ENCODE data around the gene MCRS1.
"Not testable (repeated sequence)": the region's sequence is repeated elsewhere in the genome, so short reads cannot be mapped to it uniquely, and the experiment has no call there.

MCRS1 gene, protein sequence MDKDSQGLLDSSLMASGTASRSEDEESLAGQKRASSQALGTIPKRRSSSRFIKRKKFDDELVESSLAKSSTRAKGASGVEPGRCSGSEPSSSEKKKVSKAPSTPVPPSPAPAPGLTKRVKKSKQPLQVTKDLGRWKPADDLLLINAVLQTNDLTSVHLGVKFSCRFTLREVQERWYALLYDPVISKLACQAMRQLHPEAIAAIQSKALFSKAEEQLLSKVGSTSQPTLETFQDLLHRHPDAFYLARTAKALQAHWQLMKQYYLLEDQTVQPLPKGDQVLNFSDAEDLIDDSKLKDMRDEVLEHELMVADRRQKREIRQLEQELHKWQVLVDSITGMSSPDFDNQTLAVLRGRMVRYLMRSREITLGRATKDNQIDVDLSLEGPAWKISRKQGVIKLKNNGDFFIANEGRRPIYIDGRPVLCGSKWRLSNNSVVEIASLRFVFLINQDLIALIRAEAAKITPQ

DNA sequence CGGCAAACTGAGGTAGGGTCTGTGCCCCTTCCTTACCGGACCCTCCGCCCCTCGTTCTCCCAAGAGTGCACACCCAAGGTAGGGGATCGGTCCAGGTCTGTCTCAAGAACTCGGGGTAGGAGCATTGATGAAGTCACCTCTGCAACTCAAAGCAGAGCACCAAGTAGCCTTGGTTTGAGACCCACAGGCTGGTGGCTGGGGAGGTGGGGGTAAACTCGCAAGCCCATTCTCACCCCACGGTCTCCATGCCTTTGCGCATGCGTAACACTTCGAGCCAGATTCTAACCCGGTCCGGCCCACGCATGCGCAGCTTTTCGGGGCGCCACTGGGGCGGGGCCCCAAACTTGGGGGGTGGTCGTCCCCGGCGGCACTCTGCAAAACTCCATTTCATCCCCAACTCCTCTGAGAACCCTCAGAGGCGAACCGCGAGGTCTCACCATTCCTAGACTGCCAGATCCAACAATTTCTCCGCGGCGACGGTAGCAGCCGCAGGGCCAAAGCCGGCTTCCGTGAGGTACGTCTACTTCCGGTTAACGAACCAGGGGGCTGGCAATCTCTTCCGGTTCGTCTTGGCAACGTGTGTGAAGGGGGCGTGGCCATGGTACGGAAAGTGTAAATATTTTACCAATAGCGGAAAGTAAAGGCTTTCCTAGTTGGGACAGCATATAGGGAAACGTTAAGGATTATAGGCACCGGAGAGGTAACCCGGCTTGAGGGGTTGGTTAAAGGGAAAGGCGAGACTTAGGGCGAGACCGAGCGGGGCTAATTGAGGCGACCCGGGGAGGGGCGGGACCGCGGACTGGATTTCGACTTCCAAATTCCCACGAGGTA, at the start of gene MCRS1:
MCRS1 (minus strand) TSS at position 532 of the 831 bp plus-strand sequence. CDS start 1,411 bp downstream, outside the sequence.
- DNase-seq = peak; percentile 99

DNA sequence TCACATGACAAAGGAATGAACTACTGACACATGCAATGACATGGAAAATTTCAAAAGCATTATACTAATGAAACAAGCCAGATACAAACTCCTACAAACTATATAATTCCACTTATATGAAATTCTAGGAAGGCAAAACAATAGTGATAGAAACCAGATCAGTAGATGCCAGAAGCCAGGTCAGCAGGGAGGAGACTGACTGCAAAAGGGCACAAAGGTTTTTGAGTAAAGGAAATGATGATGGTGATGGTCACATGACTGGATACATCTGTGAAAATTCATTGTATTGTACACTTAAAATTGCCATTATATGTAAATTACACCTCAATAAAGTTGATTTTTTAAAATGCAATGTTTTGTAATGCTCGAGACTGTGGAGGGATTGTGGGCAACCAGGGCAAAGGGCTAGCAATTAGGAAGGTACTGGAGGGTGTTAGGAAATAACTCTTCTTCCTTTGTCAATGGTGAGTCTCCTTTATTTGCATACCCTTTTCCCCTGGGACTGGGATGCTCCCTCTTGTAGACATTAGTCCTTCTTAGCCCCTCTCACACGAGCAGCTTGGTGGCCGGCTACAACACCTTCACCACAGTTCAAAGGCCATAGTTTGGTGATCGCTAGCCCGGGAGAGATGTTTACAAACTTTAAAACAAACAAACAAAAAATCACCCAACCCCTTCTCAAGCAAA, 48.7 kb upstream of the MCRS1 start:
- DNase-seq = no peak

DNA sequence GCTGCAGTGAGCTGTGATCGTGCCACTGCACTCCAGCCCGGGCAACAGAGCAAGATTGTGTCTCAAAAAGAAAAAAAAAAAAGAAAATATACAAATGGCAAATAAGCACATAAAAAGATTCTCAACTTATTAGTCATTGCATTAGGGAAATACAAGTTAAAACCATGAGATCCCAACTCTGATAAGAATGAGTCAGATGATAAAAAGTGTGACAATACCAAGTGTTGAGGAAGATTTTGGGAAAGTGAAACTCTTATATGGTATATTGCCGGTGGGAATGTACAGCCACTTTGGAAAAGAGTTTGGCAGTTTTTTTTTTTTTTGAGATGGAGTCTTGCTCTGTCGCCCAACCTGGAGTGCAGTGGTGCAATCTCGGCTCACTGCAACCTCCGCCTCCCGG, 47.8 kb upstream of the MCRS1 start:
- no peak for DNase-seq

DNA sequence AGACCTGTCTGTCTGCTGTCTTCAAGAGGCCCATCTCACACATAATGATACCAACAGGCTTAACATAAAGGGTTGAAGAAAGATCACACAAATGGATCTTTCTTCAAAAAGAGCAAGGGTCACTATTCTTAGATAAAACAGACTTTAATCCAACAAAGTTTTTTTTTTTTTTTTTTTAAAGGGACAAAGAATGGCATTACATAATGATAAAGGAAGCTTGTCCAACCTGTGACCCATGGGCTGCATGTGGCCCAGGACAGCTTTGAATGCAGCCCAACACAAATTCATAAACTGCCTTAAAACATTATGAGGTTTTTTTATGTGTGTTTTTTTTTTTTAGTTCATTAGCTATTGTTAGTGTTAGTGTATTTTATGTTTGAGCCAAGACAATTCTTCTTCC, 44.3 kb upstream of the MCRS1 start:
- no peak for DNase-seq

DNA sequence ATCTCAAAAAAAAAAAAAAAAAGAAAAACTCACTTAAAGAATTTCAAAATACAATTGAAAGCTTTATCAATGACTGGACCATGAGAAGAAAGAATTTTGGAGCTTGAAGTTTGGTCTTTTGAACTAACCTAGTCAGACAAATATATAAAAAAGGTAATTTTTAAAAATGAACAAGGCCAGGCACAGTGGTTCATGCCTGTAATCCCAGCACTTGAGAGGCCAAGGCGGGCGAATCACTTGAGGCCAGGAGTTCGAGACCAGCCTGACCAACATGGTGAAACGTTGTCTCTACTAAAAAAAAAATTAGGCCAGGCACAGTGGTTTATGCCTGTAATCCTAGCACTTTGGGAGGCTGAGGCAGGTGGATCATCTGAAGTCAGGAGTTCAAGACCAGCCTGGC, 42.8 kb upstream of the MCRS1 start:
- DNase-seq = not testable (repeated sequence)

DNA sequence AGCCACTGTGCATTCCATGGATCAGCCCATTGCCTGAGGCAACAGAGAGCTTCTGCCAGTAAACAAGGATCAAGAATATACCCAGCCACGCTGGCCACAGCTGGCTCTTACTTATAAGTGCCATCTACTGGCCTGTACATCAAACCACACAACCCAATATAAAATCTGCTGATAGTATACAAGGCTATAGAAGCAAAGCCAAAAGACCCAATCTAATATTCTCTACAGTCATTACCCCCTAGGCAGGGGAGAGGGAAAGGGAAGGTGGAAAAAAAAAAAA, 41.9 kb upstream of the MCRS1 start:
- DNase-seq = peak; percentile 50

DNA sequence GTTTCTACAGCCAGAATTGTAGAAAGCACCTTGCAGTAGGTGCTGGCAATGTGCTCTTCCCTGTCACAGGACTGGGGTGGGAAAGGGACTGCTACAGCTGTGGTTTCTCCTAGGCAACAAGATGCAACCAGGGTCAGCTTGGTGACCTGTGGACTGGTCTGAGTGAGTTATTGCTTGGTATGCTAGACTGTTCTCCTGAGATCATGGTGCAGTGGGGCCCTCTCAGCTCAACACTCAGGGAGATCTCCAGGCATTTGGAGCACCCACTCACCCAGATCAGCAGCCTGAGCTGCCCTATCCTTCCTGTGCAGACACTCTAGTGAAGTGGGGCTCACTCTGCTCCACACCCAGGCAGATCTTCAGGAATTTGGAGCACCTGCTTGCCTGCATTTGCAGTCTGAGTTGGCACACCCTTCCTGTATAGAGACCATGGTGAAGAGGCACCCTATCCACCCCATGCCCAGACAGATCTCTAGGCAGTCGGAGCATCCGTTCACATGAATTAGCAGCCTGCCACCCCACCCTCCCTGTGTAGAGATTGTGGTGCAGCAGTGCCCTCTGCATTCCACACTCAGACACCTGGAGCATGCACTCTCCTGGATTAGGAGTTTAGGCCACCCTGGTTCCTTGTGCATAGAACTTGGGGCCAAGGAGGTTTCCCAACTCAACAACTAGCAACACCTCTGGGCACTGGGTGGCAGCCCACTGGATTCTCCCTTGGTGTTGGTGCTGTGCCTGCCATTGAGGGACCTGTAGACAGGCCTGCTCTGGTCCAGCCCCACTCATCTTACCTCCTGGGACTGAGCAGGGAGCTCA, 41.3 kb upstream of the MCRS1 start:
- DNase-seq = no peak

DNA sequence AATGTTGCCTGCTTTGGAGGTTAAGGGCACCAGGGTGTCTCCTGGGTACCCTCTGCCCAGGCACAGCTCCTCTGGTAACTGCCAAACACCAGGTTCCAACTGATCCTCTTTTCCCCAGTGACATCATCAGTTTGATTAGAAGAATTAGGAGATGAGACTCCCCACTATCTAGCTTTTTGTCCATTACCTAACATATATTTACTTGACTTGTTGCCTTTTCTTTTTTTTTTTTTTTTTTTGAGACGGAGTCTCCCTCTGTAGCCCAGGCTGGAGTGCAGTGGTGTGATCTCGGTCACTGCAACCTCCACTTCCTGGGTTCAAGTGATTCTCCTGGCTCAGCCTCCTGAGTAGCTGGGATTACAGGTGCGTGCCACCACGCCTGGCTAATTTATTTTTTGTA, 37.6 kb upstream of the MCRS1 start, which contains the start of gene FAM186B:
FAM186B (minus strand) TSS at position 101 of the 400 bp plus-strand sequence. CDS start 162 bp downstream, outside the sequence.
- DNase-seq = not testable (repeated sequence)

DNA sequence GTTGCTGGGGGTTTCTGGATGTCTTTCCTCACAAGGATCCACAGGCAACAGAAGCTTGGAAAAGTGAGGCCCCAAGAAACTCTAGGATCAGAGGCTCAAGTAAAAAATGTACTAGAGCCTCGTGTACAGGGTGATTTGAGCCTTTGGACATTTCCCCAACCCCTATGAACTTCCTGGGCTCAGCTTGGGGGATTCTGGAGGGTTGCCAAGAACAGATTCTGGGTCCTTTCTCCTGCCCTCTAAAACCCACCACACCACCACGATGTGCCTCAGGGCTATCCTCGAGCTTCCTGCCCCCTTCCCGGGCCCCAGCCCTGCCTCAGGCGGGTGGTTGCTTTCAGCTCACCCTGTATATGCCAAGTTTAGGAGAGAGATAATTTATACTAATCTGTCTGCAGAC, 36.9 kb upstream of the MCRS1 start:
- no peak for DNase-seq

DNA sequence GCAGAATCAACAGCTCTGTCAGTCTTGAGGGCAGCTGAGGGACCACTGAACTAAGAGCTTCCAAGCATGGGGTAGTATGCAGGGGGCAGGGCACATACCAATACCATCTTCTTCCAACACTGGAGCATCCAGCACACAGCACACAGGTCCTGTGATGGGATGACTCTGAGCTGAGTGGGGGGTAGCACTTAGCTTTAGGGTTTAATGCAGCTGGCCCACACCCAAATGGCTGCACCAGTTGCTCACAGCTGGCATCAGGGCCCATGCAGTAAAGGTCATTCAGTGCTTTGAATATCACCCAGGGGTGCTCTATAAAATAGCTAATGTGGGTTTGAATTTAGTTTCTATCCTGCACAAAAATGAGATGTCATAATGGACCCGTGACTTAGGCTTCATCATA, 35.8 kb upstream of the MCRS1 start:
- DNase-seq = no peak

DNA sequence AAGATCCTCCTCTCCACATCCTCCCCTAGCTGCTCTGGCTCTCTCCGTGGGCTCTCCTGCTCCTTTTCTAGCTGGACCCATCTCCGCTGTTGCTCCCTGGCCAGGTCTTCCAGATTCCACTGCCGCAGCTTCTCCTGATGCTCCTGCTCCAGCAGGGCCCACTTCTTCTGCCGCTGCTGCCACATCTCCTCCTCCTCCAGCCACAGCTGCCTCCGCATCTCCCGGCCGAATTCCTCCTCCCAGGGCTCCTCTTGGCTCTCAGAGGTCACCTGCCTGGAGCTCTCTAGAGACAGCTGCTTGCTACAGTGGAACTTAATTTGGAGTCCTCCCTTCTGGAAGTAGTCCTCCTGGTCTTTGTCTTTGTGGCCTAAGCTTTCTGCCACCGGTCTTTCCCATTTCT, 32.0 kb upstream of the MCRS1 start:
- DNase-seq = no peak

DNA sequence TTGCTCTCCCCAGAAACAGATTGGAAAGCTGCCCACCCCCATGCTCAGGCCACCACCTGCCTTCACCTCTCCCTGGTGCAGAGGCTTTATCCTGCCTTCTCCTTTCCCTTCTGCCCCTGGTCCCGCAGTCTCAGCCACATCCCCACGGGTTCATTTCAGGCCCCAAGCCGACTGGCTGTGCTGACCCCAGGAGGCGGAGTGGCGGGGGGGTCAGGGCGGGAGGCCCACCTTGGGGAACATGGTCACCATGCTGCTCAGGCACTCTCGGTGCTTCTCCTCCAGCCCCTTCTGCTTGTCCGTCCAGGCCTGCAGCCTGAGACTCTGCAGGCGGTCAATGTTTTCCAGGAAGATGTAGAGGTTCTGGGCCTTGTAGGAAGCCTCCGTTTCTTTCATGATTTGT, 30.6 kb upstream of the MCRS1 start:
- DNase-seq = no peak

DNA sequence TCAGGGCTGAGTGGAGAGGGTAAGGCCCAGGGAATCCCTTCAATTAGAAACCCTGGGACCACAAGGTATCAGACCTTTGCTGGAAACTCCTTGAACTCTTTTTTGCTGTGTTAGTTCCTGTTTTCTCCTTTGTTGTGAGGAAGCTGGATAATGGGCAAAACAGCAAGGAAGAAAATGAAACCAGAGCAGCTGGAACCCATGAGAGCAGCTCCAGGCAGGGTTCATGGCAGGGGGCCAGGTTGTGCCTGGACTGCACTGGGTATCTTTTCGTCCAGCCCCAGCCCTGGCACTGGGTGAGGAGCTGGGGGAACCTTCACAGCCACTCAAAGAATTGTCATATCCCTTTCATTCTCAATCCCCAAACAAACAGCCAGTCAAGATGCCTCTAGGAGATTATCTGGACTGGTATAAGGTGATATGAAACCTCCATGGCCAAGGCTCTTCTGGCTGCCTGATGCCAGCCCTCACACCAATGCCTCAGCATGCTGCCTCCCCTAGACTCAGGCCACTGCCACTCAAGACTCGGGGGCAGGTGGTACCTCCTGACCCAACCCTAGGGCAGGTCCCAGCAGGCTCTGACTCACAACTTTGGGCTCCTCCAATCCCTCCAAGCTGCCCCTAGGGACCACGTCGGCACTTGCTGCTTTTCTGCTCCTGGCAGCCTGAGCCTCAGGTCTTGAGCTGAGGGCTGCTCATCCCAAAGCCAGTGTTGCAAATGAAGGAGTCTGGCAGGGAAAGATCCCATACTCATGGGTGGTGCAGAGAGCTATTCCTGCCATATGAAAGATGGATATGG, 21.0 kb upstream of the MCRS1 start:
- peak; percentile 89 for DNase-seq

DNA sequence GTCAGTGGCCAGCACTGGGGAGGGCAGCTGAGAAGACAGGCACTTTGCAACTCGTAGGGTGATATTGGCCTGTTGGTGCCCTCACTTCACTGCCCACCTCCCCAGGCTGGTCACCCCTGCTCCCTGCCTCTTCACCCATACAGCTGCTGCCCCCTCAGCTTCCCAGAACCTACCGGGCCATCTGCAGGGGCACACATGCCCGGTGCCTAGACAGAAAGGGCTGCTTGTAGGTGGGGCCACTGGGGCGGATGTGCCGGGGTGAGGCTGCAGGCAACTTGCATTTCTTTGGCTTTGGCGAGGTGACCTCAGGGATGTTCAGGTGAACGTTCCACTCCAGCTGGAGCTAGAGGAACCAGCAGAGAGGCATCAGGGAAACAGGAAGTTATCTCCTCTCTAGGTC, 20.3 kb upstream of the MCRS1 start:
- no peak for DNase-seq

DNA sequence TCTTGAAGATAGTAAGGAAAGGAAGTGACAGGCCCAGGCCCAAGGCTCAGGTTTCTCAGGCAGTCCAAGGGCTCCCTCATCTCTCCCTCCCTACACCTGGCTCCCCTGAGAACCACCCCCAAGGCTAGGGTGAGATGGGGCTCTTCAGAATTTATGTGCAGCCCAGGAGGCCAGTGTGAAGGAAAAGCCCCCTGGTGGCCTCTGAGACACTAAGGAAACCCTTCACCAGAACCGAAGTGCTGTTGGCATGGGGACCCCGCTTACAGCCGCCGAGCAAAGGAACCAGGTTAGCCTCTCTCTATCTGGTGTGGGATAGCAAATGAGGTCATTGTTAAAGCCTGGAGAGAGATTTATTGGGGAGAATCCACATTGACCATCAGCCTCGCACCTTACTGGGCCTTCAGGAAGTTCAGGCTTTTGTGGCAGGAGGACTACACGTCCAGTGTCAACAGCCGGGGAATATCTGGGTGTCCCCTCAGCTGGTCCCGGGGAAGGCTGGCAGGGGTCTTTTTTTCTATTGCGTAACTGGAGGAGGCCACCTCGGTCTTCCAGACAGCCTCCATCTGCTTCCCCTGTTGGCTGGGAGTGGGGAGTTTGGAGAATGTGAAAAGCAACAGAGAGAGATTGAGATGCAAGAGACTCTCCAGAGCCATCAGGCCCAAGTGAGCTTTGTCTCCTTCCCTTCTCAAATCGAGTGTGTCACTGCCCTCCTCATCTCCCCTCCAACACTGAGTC, 19.4 kb upstream of the MCRS1 start:
- peak; percentile 28 for DNase-seq

DNA sequence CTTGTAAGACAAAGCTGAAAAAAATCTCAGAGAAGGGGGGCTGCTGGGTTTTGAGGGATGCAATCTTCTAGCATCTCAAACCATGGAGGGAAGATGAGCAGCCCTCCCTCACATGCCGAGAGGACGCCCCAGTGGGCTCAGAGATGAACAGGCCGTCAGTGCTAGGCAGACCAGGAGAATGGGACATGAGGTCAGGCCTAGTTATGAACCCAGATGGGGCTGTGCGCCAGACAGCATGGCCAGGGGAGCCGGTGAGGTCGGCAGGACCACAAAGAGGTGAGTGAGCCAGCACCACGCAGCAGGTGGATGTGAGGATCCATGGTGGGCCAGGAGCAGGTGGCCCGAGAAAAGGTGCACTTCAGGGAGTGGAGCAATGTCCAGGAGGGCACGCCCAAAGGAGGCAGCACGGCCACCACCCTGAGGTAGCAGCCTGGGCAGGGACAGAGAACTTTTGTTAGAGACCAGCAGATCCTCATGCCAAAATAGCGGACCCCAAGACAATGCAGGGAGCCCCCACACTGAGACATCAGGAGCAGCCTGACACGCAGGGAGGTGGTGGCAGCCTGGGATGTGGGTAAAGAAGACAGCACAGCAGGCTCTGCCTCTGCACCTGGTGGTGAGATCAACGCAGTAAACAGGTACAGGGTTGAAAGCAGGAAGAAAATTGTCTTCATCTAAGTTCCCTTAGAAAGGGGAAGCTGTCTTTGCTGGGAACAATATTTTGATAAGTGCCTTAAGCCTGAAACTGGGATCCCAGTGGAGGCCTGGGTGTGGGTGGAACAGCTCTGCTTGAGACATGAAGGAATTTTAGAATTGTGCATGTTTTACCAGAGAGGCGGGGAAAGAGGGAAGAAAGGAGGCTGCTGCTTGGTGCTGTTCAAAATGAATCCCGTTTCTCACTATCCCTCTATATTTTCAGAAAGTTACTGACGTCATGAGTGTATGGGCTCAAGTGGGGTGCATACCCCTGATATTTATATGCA, 17.8 kb upstream of the MCRS1 start:
- DNase-seq = no peak

DNA sequence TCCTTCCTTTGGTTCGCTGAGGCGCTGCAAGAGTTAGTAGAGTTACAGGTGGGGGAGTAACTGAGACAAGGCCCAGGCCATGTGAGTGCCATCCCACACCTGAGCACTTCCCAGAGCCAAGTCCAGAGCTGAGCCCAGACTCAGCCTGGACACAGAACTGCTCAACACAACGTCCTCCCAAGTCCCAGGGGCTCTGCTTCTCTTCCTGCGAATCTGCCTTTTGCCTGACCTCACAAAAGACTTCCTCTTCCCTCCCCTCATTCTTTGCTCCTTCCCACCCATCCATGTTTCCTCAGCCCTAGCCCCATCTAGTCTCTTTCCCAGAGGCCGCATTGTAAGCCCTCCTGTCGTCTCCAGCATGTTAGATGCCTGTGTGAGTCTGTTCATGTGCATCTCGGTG, 16.6 kb upstream of the MCRS1 start:
- no peak for DNase-seq

DNA sequence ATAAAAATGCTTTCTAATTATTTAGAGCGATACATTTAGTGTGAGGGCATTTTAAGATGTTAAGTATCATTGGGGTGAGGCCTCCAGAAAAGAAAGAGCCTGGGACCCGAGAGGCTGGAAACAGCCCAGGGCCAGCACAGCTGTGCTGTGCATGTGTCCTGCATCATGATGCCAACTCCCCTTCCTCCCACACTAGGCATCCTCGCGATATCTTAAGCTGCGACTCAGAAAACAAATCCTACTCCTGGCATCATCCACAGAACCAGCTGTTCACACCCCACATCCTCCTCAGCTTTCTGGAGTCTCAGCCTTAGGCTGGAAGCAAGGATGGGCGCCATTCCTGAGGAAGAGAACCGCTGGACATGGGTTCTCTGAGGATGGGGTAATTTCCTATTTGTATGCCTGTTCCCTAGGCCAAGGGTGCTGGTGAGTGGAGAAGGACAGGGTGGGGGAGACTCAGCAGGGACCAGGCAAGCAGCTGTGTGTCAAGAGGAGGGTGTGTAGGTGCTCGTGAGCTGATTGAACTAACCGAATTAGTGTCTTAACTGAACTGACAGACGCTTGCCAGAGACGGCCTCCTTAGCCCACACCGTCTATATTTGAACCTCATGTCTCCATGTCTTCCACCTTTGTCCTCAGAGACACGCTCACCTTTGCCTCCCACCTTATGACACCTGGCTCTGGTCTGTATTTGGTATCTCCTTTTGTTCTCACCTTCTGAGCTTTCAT, 15.6 kb upstream of the MCRS1 start:
- no peak for DNase-seq

DNA sequence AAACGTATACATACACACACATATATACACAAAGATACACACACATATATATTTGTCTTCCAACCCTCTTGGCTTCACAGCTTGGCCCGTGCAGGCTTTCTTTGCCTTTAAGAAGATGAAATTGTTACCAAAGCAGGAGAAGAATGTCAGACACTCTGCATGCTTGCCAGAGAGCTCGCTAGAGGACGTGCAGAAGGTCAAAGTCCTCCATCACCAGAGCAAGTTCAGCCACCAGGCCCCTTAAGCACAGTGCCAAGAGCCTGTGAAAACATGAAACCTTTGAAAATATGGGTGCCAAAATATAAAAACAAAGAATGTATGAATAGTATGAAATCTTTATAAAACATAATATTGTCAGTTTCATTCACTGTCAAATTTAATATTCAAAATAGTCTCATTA, 14.9 kb upstream of the MCRS1 start:
- DNase-seq = no peak

Measured in hematopoietic multipotent progenitor cell treated with erythropoietin and hydrocortisone succinate and interleukin-3 and kit ligand, for 6 days (in vitro differentiated cells).